ENCODE data around the gene GDAP1L1. TPM values are rescaled to one million over a fixed set of nuclear protein-coding genes. Genes with fewer than 3 reads are reported as not detected.
A peak's percentile ranks its signal among the peaks of the same experiment; 100 is the strongest.

The GDAP1L1 gene
- total RNA-seq, 2 experiments from 2014 or later = 0.18 TPM; not detected in 1

GRCh38 chr20:44280387-44280786 lies 33.3 kb downstream of the GDAP1L1 start:
- no peak overlapping the region for H3K27ac Mint-ChIP-seq
- no peaks in the 10 kb centered on the region for H3K27me3 Mint-ChIP-seq
- DNase-seq (no peak), ATAC-seq (no peak)
- ChIA-PET CTCF (no interaction called here), POLR2A (no interaction called here)
- no peaks in the 10 kb centered on the region for H3K4me1 Mint-ChIP-seq (ENCODE audit: low read depth)
- no peak overlapping the region for H3K4me3 Mint-ChIP-seq
- intact Hi-C loops (cut with micrococcal nuclease) = no loop called here
- H3K9me3 Mint-ChIP-seq = no peaks in the 10 kb centered on the region
- H3K36me3 Mint-ChIP-seq (ENCODE audit: low read depth) = no peaks in the 10 kb centered on the region
- TF ChIP-seq CTCF (IDR thresholded peaks at IDR 0.05) = no peak

GRCh38 chr20:44282192-44282591 lies 35.1 kb downstream of the GDAP1L1 start:
- DNase-seq = no peak
- no peaks in the 10 kb centered on the region for H3K36me3 Mint-ChIP-seq (ENCODE audit: low read depth)
- no peak for TF ChIP-seq CTCF (IDR thresholded peaks at IDR 0.05)
- no peak overlapping the region for H3K4me3 Mint-ChIP-seq
- no peaks in the 10 kb centered on the region for H3K4me1 Mint-ChIP-seq (ENCODE audit: low read depth)
- intact Hi-C loops (cut with micrococcal nuclease) = no loop called here
- no peaks in the 10 kb centered on the region for H3K27me3 Mint-ChIP-seq
- POLR2A ChIA-PET = interaction anchor here (1.0 kb wide), 1 partner anchor 18 kb away, joined by 3 read pairs; no protein-coding TSS in a partner anchor
- no peak overlapping the region for H3K27ac Mint-ChIP-seq
- CTCF ChIA-PET = interaction anchor here (0.8 to 1.6 kb wide), 3 partner anchors 29 to 65 kb away, joined by 3 to 8 read pairs (median 4); partner anchors contain the start of gene FITM2
- H3K9me3 Mint-ChIP-seq = no peaks in the 10 kb centered on the region
- no peak for ATAC-seq

GRCh38 chr20:44284032-44284431 lies 36.9 kb downstream of the GDAP1L1 start:
- H3K27ac Mint-ChIP-seq = no peak overlapping the region
- no peaks in the 10 kb centered on the region for H3K27me3 Mint-ChIP-seq
- peaks cover 3% of the 10 kb centered on the region for H3K36me3 Mint-ChIP-seq (ENCODE audit: low read depth)
- no peaks in the 10 kb centered on the region for H3K9me3 Mint-ChIP-seq
- no peak for ATAC-seq
- ChIA-PET CTCF (no interaction called here), POLR2A (no interaction called here)
- TF ChIP-seq CTCF (IDR thresholded peaks at IDR 0.05) = no peak
- no peak for DNase-seq
- intact Hi-C loops (cut with micrococcal nuclease) = no loop called here
- H3K4me1 Mint-ChIP-seq (ENCODE audit: low read depth) = no peaks in the 10 kb centered on the region
- H3K4me3 Mint-ChIP-seq = no peak overlapping the region

- ATAC-seq (no peak), DNase-seq (no peak)
- Mint-ChIP-seq H3K36me3 (ENCODE audit: low read depth) (peaks cover 3% of the 10 kb centered on the region), H3K4me1 (ENCODE audit: low read depth) (no peaks in the 10 kb centered on the region), H3K27me3 (no peaks in the 10 kb centered on the region), H3K4me3 (no peak overlapping the region), H3K27ac (no peak overlapping the region), H3K9me3 (no peaks in the 10 kb centered on the region)
- no peak for TF ChIP-seq CTCF (IDR thresholded peaks at IDR 0.05)
- ChIA-PET CTCF (interaction anchor here (1.5 kb wide), 1 partner anchor 72 kb away, joined by 3 read pairs; no protein-coding TSS in a partner anchor), POLR2A (no interaction called here)
- intact Hi-C loops (cut with micrococcal nuclease) = no loop called here
These were observed 40.4 kb downstream of the GDAP1L1 start for GRCh38 chr20:44287272-44288097.

GRCh38 chr20:44288252-44288651 lies 41.1 kb downstream of the GDAP1L1 start:
- no peaks in the 10 kb centered on the region for H3K9me3 Mint-ChIP-seq
- peak; percentile 26 for DNase-seq
- H3K4me1 Mint-ChIP-seq (ENCODE audit: low read depth) = no peaks in the 10 kb centered on the region
- intact Hi-C loops (cut with micrococcal nuclease) = no loop called here
- H3K36me3 Mint-ChIP-seq (ENCODE audit: low read depth) = peaks cover 3% of the 10 kb centered on the region
- TF ChIP-seq CTCF (IDR thresholded peaks at IDR 0.05) = no peak
- POLR2A ChIA-PET = no interaction called here
- no peaks in the 10 kb centered on the region for H3K27me3 Mint-ChIP-seq
- H3K27ac Mint-ChIP-seq = no peak overlapping the region
- H3K4me3 Mint-ChIP-seq = no peak overlapping the region
- CTCF ChIA-PET = interaction anchor here (1.5 kb wide), 1 partner anchor 72 kb away, joined by 3 read pairs; no protein-coding TSS in a partner anchor
- ATAC-seq = no peak
